HG03039 (cell line): ENCODE results near the gene ARHGEF11.

Experiments
- ATAC-seq: cut with Tn5 transposase; IDR thresholded peaks from one replicate; pipeline ENCODE4 v1.9.1; 2021; ENCODE audit warnings: mild to moderate bottlenecking, moderate library complexity; ENCODE audit not compliant: unreplicated experiment

The ARHGEF11 gene

DNA sequence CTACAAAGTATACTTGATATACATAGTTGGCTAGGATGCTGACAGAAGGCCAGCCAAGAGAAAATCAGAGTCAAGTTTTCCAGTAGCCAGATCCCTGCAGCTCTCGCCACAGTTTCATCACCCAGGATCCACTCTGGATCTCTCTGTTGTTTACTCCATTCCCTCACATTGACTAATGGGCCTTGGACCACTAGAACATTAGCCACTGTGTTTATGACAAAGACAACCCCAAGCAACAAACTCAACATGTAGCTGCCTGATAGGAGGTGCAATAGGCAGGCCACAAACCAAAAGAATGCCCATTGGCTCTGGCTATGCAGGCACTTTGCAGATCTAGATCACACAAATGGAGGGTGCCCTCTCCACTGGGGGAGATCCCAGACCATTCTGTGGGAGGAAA lies 44.2 kb downstream of the ARHGEF11 start:
- ATAC-seq, result no peak

DNA sequence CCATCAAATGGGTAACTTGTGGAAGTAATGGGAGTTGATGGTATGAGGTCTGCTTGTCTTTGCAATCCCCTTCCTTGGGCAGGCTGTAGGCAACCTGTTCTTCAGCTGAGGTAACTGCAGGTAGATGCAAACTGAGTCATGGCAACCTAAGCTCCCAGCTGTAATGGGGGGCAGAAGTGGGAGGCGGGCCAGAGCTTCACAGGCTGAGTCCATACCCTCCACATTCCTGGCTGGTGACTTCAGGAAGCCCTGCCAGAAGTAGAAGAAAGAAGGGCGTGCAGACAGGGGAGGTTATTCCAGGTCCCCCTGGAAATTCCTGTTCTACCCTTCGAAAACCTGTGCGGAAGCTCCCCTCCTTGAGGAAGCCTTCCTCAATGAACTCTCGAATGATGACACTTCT lies 44.9 kb downstream of the ARHGEF11 start:
- ATAC-seq, result no peak

GRCh38 chr1:156999596-157000320 lies 45.8 kb downstream of the ARHGEF11 start:
- ATAC-seq, result no peak

DNA sequence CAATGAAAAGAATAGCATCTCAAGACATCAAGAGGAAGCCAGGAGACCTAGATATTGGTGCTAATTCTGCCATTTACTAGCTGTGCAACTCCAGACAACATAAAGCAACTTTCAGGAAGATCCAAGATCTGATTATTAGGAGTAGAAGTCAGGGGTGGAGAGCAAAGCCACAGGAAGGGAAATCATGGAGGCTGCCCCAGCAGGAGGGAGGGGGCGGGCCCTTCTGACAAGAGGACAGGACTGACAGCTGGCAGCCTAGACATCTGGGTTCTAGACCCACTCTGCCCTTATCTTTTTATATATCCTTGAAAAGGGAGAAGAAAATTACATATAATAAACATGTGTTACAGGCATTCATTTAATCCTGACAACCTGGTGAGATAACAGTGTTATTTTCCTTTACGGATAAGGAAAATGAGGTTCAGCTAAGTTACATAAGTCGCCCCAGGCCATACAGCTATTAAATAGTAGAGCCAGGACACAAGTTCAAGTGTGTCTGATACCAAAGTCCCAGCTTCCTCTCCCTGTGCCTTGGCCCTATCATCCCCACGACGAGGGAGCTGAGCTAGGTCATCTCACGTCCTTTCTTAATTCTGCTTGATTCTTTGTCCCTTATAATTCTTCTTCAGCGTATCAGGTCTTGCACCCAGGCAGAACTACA lies 46.6 kb downstream of the ARHGEF11 start:
- ATAC-seq, result no peak

DNA sequence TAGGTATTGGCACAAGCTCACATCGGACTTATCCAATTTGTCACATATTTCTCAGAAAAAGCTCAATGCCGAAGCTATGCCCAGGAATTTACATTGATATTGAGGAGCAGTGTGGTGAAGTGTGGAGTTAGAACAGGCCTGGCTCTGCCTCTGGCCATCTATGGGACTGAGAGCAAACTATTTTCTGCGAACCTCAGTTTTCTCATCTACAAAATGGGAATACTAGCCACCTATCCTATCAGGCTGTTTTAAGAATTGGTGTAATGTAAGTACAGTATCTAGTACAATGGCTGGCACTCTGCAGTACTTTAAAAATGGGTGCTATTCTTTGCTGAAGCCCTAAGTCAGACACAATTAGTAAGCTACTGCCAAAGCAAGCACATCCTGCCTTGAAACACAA lies 47.2 kb downstream of the ARHGEF11 start:
- ATAC-seq, result no peak

GRCh38 chr1:156995412-156995811 lies 50.1 kb downstream of the ARHGEF11 start:
- ATAC-seq, result no peak

DNA sequence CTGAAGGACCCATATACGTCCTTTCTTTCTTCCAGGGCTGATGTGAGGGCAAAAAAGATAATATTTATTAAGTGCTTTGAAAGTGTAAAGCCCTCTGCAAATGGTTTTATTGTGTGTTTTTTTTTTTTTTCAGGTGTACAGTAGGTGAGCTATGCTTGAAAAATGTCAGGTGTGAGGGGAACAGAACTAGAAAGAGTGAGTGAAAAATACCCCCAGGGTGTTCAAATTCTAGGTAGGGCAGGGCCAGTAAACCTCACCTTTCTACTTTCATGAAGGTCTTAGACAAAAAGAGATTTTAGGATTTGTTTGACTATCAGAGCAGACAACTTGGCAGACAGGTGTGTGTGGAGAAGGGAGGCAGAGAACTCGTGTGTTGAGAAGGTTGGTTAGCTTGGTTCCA lies 51.3 kb downstream of the ARHGEF11 start:
- no peak for ATAC-seq

- no peak for ATAC-seq
Measured at GRCh38 chr1:156993426-156994147, 52.0 kb downstream of the ARHGEF11 start.

DNA sequence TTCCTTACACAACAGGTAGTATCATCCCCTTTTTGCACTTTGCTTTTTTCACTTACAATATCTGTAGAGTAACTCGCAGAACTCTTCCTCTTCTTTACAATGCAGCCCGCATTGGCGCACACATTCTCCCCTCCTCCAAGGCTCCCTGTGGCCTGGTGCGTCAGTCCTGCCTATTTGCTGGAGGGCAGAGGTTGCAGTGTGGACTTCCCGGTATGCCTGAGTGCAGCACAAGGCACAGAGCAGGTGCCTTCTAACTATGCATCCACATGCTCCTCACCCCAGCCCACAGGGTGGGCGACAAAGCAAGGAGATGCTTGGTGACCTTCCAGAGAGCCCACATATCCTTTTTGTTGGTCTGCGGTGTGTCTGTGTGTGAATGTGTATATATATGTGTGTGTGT lies 53.3 kb downstream of the ARHGEF11 start:
- no peak for ATAC-seq

- ATAC-seq, result no peak
Measured at GRCh38 chr1:156987715-156988114, 57.8 kb downstream of the ARHGEF11 start.

DNA sequence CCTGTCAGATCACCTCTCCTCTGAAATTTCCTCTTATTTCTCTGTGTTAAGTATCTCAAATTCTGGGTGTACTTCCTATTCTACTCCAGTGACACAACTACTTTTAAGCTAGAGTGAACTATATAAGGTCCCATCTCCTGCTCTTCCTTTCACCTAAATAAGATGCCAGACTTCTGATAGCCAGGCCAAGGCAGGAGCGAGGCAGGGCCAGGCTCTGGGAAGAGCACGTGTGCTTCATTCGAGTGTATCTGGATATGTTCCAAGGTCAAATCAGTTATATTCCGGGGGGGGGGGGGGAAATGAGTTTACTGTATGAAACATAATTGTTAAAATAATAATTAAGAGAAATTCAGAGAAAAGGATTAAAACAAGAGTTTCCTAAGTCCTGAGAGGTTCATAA lies 65.0 kb downstream of the ARHGEF11 start:
- ATAC-seq, result no peak

DNA sequence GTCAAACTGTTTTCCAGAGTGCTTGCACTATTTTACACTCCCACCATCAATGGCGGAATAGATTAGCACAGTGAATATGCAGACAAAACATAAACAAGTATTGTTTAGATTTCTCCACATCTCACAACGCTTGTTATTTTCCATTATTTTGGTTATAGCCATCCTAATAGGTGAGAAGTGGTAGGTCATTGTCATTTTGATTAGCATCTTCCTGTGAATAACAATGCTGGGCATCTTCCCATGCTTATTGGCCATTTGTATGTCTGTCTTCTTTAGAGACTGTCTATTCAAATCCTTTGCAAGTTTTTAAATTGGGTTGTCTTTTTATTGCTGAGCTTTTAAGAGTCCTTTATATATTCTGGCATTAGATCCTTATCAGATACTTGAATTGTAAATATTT lies 70.5 kb downstream of the ARHGEF11 start:
- no peak for ATAC-seq

DNA sequence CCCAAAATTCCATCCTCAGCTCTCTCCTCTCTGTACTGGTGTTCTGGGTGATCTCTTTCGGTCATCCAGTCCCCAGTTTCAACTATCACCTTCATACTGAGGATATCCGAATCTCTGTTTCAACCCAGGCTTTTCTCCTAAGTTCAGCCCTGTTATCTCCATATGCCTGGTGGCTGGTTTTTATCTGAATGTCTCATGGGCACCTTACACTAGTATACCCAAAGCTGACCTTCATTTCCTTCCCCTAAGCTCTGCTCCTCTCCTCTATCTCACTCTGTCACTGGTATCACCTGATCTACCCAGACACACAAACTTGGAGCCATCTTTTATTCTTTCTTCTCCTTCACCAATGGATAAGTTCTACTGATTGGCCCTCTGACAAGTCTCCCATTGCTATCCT lies 72.1 kb downstream of the ARHGEF11 start:
- no peak for ATAC-seq

- ATAC-seq, result no peak
Measured at GRCh38 chr1:156970017-156970416, 75.5 kb downstream of the ARHGEF11 start.

DNA sequence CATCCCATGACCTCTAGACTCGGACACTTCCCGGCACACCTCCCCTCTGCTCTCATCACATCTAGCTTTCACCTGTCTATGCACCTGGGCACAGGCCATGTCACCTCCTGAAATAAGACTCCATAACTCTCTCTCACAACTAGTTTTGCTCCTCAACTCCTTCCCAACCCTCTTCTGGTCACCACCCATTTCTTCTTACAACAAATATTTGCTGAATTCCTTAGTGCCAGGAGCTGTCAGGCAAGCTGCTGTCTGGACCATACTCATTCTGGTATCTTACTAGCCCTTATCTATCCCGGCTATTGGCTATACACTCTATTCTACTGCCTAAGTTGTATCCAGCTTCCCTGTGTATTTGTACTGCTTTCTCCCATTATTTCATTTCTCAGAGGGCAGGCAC lies 76.0 kb downstream of the ARHGEF11 start:
- ATAC-seq, result no peak

DNA sequence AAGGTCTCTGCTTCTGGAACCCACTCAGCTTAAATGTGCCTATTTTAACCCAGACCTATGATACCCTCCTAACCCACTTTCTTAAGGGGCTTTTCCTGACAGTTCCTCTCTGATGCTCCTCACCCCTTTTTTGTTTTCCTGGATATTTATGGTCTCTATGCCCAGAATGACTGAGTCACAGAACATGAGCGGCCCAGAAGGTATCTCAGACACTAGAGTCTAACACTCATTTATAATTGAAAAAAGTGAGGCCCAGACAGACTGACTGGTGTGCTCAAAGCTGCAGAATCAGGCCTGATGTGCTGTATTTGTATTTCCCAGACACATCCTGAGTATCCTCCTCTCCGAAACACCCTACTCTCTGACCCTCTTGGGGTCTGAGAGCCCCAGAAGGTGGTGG lies 81.1 kb downstream of the ARHGEF11 start:
- no peak for ATAC-seq

- ATAC-seq, result no peak
Measured at GRCh38 chr1:156963621-156964020, 81.9 kb downstream of the ARHGEF11 start.

DNA sequence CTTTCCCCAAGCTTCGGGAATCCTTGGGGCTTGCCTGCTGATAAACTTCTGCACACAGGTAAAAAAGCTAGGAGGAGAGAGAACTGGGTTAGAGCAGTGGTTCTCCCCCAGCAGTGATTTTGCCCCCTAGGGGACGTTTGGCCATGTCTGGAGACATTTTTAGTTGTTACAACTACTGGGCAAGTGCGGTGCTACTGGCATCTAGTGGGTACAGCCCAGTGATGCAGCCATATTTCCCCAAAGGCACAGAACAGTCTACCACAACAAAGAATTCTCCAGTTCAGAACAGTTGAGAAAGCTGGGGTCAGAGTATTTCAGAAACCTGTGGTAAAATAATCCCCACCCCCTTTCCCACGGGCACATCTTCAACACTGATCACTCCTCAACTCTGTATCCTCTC lies 83.8 kb downstream of the ARHGEF11 start:
- ATAC-seq, result no peak

DNA sequence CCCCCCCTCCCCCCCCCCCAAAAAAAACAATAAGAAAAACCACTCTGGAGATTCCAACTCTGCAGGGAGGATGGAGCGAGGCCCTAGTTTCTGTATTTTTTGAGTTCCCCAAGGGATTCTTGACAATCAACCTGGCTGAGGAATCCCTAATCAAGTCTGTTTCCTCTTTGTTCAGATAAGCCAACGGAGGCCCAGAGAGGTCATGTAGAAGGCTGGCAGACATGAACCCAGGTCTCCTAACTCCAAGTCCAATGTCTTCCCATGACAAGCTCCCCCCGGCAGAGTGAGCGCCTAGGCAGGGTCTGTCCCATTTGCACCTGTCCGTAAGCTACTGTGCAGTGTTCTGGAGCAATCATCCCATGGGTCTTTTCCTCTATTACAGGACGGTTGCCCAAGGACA lies 85.6 kb downstream of the ARHGEF11 start:
- no peak for ATAC-seq

DNA sequence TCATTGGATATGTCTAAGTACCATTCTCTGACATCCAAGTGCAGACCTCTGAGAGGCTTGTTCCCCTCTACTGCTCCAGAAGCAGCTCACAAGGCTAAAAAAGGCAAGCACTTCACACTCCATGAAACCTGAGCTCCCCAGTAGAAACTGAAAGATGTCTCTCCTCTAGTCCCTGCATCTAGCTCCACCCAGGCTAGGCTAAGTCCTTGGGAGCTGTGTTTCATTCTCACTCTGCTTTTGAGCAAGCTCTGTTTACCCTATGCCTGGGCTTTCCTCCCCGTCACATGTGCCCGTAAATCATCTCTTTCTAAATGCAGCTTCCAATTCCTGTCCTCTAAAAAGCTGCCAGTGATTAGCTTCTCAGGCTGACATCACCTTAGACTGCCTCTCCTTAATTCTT lies 86.1 kb downstream of the ARHGEF11 start:
- no peak for ATAC-seq

DNA sequence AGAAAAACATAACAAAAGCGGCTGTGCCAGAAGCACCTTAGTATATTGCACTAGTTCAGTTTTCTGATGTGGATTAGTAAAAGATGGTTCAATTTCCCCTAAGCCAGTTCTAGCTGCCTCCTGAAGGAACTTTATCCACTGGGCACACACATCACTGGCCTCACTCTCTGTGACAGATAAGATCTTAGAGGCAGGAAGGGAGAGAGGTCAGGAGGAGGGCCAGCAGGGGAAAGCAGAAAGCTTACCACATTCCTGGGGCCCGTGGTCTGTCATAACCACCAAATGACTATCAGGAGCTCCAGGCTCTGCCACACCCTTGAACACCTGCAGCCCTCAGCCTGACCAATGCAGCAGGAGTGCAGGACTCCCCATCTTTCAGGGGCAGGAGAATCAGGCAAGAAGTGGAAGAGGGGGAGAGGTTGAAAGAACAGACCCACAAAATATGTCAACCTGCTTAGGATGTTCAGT lies 87.3 kb downstream of the ARHGEF11 start:
- no peak for ATAC-seq

- no peak for ATAC-seq
Measured at GRCh38 chr1:156957634-156958033, 87.9 kb downstream of the ARHGEF11 start.
